Measurements from ENCODE around the gene ATG5.

GRCh38 chr6:106290954-106291353 lies 34.6 kb downstream of the ATG5 start:
- TF ChIP-seq CTCF (IDR thresholded peaks at IDR 0.05; ENCODE audit: low read depth, low read length, poor library complexity, severe bottlenecking) (no peak), EZH2phosphoT487 (IDR thresholded peaks at IDR 0.05; ENCODE audit: borderline replicate concordance, low read length) (no peak)

Measured in DOHH2 (cell line).